RWPE2 (cell line): Measurements from ENCODE around the gene AFAP1L2.

Experiments used
- ATAC-seq: fragments of 200-7000 bp; cut with Tn5 transposase; 3 replicates; pipeline ENCODE4 v1.9.1; 2021; ENCODE audit warnings: low read depth
- DNase-seq: peaks from one replicate; pipeline ENCODE4 v3.0.0-alpha.2; 2020; ENCODE audit warnings: low spot score
- H3K27ac ChIP-seq: fragments of 450-650 bp; 2 replicates; pipeline ENCODE4 v1.5.1; 2017; ENCODE audit warnings: mild to moderate bottlenecking; ENCODE audit not compliant: poor library complexity, severe bottlenecking
- H3K27me3 ChIP-seq: fragments of 250-450 bp; sonication (Bioruptor Pico); 2 replicates; pipeline ENCODE4 v1.5.1; 2021; ENCODE audit warnings: mild to moderate bottlenecking, moderate library complexity; ENCODE audit not compliant: insufficient read depth, poor library complexity, severe bottlenecking
- H3K36me3 ChIP-seq: fragments of 250-450 bp; sonication (Bioruptor Pico); 2 replicates; pipeline ENCODE4 v1.5.1; 2020; ENCODE audit warnings: low read depth, mild to moderate bottlenecking, moderate library complexity
- H3K4me1 ChIP-seq: fragments of 250-450 bp; sonication (Bioruptor Pico); 2 replicates; pipeline ENCODE4 v1.5.1; 2021; ENCODE audit warnings: mild to moderate bottlenecking, moderate library complexity; ENCODE audit not compliant: insufficient read depth, poor library complexity, severe bottlenecking
- H3K4me3 ChIP-seq: fragments of 250-450 bp; sonication (Bioruptor Pico); 2 replicates; pipeline ENCODE4 v1.5.1; 2021; ENCODE audit warnings: mild to moderate bottlenecking, moderate library complexity; ENCODE audit not compliant: severe bottlenecking
- H3K9me3 ChIP-seq: fragments of 250-450 bp; sonication (Bioruptor Pico); 2 replicates; pipeline ENCODE4 v1.5.1; 2021; ENCODE audit warnings: mild to moderate bottlenecking, moderate library complexity; ENCODE audit not compliant: severe bottlenecking
- CTCF ChIP-seq: fragments of 450-650 bp; IDR thresholded peaks from one replicate; pipeline ENCODE4 v1.5.1; 2017; ENCODE audit warnings: mild to moderate bottlenecking, moderate library complexity; ENCODE audit not compliant: poor library complexity, severe bottlenecking

Gene AFAP1L2

GRCh38 chr10:114400091-114400490 is 4.2 kb downstream of the AFAP1L2 start:
- no peaks in the 10 kb centered on the region for H3K36me3 ChIP-seq
- ATAC-seq (no peak), DNase-seq (no peak)
- H3K27me3 ChIP-seq, result no peaks in the 10 kb centered on the region
- peaks cover 13% of the 10 kb centered on the region for H3K4me1 ChIP-seq
- no peak overlapping the region for H3K4me3 ChIP-seq
- TF ChIP-seq CTCF, result no peak
- H3K9me3 ChIP-seq, result no peaks in the 10 kb centered on the region
- no peak overlapping the region for H3K27ac ChIP-seq

GRCh38 chr10:114399576-114399975 is 4.7 kb downstream of the AFAP1L2 start:
- Histone ChIP-seq H3K27me3 (no peaks in the 10 kb centered on the region), H3K9me3 (no peaks in the 10 kb centered on the region), H3K4me3 (no peak overlapping the region), H3K27ac (no peak overlapping the region), H3K4me1 (peaks cover 13% of the 10 kb centered on the region), H3K36me3 (no peaks in the 10 kb centered on the region)
- DNase-seq (no peak), ATAC-seq (no peak)
- no peak for TF ChIP-seq CTCF

DNA sequence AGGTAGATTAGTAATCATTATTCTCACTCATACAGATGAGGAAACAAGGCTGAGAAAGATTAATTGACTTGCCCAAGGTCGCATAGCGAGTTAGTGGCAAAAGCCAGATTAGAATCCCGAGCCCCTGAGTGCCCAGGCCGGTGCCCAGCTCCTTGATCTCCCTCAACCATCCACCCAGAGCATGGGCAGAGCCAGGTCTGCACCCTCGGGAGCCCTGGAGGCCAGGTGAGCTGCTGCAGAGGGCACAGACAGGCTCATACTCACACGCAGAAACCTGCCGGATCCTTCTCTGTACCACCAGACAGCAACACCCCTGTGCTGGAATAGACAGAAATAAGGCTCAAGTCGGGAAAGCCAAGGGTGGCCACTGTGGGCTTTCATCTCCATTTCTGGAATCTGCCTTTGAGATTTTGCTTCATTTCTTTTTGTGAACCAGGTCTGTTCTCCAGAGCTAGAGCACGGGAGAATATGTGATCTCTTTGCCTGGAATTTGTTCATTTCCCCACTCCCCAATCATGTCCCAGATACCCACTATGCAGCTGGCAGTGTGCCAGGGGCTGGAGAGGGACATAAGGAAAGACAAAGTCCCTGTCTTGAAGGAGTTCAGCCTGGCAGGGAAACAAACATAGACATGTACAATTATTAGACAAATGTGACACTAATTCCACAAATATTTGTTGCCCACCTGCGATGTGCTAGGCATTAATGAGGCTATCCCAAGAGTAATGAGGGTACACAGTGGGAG is 5.5 kb downstream of the AFAP1L2 start:
- DNase-seq (no peak), ATAC-seq (no peak)
- Histone ChIP-seq H3K36me3 (no peaks in the 10 kb centered on the region), H3K27ac (no peak overlapping the region), H3K27me3 (no peaks in the 10 kb centered on the region), H3K4me3 (no peak overlapping the region), H3K4me1 (peaks cover 14% of the 10 kb centered on the region), H3K9me3 (no peaks in the 10 kb centered on the region)
- no peak for TF ChIP-seq CTCF

DNA sequence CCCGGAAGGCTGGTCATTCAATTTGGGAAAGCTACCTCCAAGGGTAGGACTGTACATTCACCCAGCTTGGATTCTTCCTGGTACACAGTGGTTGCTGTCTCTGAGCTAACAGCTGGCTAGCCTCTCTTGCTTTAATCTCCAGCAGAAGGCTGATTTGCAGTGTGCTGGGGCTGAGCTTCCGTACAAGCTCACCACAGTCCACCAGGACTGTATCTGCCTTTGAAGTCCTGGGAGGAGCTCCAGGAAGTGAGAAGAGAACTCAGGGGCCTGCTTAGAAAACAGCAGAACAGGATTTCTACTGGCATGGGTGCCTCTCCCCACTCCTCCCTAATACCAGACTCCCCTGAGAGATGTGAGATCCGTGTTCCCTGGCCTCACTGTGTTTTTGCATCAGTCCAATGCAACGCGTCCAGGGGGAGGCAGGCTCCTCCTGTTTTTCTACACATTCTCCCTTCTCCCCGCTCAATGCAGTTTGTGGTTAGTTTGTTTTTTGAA is 6.6 kb downstream of the AFAP1L2 start:
- no peak for DNase-seq
- no peaks in the 10 kb centered on the region for H3K36me3 ChIP-seq
- TF ChIP-seq CTCF, result no peak
- H3K9me3 ChIP-seq, result no peaks in the 10 kb centered on the region
- H3K27me3 ChIP-seq, result no peaks in the 10 kb centered on the region
- no peak for ATAC-seq
- no peak overlapping the region for H3K27ac ChIP-seq
- peaks cover 17% of the 10 kb centered on the region for H3K4me1 ChIP-seq
- no peak overlapping the region for H3K4me3 ChIP-seq

DNA sequence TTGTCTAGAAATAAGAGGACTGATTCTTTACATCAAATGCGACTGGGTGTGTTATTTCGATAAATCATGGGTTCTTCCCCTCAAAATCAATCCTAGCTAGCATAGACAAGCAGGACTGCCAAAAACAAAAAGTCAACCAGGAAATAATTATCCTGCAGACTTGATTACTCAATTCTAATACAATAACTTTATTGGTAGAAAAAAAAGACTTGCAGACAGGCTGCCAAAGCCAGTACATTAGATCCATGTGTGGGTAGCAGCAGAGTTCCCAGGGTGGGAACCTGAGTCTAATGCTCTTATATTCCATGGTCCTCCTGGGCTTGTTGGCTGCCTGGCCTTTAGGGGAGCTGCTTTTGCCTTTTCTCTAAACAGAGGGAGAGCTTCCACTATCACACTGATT is 7.8 kb downstream of the AFAP1L2 start:
- DNase-seq (no peak), ATAC-seq (no peak)
- no peaks in the 10 kb centered on the region for H3K9me3 ChIP-seq
- no peak for TF ChIP-seq CTCF
- no peaks in the 10 kb centered on the region for H3K36me3 ChIP-seq
- peaks cover 10% of the 10 kb centered on the region for H3K4me1 ChIP-seq
- no peaks in the 10 kb centered on the region for H3K27me3 ChIP-seq
- no peak overlapping the region for H3K27ac ChIP-seq
- no peak overlapping the region for H3K4me3 ChIP-seq
